OCI-M1 (cell line): ENCODE data around the gene DLEC1.

Source experiments
- DNase-seq: peaks from one replicate; lab custom pipeline; 2025; lab: John Stamatoyannopoulos, UW

Gene DLEC1, protein sequence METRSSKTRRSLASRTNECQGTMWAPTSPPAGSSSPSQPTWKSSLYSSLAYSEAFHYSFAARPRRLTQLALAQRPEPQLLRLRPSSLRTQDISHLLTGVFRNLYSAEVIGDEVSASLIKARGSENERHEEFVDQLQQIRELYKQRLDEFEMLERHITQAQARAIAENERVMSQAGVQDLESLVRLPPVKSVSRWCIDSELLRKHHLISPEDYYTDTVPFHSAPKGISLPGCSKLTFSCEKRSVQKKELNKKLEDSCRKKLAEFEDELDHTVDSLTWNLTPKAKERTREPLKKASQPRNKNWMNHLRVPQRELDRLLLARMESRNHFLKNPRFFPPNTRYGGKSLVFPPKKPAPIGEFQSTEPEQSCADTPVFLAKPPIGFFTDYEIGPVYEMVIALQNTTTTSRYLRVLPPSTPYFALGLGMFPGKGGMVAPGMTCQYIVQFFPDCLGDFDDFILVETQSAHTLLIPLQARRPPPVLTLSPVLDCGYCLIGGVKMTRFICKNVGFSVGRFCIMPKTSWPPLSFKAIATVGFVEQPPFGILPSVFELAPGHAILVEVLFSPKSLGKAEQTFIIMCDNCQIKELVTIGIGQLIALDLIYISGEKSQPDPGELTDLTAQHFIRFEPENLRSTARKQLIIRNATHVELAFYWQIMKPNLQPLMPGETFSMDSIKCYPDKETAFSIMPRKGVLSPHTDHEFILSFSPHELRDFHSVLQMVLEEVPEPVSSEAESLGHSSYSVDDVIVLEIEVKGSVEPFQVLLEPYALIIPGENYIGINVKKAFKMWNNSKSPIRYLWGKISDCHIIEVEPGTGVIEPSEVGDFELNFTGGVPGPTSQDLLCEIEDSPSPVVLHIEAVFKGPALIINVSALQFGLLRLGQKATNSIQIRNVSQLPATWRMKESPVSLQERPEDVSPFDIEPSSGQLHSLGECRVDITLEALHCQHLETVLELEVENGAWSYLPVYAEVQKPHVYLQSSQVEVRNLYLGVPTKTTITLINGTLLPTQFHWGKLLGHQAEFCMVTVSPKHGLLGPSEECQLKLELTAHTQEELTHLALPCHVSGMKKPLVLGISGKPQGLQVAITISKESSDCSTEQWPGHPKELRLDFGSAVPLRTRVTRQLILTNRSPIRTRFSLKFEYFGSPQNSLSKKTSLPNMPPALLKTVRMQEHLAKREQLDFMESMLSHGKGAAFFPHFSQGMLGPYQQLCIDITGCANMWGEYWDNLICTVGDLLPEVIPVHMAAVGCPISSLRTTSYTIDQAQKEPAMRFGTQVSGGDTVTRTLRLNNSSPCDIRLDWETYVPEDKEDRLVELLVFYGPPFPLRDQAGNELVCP (N-terminal part only)

DNA sequence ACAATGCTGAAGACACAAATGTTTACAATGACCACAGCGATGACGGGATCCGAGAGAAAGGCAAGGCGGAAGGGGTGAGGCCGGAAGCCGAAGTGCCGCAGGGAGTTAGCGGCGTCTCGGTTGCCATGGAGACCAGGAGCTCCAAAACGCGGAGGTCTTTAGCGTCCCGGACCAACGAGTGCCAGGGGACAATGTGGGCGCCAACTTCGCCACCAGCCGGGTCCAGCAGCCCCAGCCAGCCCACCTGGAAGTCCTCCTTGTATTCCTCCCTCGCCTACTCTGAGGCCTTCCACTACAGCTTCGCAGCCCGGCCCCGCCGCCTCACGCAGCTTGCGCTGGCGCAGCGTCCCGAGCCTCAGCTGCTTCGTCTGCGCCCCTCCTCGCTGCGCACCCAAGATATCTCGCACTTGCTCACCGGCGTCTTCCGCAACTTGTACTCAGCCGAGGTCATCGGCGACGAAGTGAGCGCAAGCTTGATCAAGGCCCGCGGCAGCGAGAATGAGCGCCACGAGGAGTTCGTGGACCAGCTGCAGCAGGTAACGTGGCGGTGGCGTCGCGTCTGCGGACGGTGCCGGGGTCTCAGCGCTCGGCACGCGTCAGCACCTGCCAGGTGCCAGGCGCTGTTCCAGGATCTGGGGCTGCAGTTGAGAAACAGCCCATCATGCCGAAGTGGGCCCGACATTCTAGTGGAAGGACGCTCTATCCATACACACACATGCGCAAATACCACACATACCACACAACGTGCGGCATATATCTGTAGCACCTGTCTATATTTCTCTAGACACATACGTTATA lies at the start of gene DLEC1:
Gene DLEC1, plus strand, starts transcription at position 108 of the 798 bp plus-strand sequence. Its CDS starts 18 bp downstream, at position 126.
- no peak for DNase-seq

DNA sequence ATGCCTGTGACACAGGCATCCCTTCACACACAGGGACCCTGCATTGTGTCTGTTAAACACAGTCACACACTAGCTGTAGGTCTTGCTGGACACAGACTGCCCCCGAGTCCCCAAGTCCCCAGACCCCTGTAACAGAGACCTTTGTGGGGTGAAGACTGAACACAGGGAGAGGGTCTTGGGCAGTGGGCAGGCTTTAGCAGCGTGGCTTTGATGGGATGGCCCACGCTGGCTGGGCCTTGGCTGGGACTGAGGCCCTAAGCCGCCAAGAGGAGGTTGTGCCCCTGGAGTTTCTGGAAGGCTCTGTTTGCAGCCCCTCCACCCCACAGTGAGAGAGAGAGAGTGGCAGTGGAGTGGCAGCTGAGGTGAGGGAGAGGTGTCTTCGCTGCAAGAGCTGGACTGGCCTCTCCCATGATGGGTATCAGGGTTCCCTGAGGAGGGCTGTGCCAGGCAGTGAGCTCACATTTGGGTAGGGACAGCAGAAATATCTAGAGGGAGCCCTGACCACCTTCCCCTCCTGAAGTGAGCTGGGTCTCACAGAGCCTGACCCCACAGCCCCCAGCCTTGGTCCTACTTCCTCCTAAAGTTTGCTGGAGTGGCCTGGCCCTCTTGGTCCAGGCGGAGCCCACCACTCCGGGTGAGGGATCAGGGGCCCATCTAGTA lies 49.1 kb upstream of the DLEC1 start:
- no peak for DNase-seq

DNA sequence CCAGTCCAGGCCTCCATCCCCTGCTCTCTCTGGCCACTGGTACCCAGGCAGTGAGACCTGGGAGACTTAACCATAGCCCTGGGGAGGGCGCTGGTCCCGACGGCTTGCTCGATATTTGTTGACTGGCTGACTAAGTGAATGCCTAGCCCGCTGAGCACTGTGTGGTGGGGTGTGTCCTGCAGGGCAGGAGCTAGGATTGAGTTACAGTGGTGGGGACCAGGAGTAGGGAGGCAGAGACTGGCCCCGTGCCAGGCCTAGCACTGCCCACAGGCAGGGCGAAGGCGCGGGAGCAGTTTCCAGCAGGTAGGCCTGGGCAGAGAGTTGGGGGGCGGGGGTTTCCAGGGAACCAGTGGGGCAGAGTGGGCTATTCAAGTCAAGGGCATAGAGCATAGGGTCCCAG lies 48.5 kb upstream of the DLEC1 start, which contains the start of gene VILL:
Gene VILL, plus strand, starts transcription at position 260 of the 400 bp plus-strand sequence. CDS start 2,887 bp downstream, outside the sequence.
- no peak for DNase-seq

DNA sequence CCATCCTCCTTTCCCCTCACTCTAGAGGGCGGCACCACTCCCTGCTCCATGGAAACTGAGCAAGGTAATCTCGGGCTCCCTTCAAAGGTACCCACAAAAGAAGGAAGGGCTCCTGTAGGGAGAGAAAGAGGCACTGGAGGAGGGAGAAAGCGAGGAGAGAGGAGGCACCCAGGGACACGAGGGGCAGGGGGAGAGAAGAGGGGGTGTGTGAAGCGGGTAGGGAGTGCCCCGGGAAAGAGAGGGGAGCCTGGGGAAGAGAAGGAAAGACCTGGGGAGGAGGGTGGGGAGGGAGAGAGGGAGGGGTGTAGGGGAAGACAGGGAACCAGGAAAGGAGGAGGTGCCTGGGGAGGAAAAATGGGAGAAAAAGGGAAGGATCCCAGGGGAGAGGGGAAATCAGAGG lies 47.9 kb upstream of the DLEC1 start:
- no peak for DNase-seq

DNA sequence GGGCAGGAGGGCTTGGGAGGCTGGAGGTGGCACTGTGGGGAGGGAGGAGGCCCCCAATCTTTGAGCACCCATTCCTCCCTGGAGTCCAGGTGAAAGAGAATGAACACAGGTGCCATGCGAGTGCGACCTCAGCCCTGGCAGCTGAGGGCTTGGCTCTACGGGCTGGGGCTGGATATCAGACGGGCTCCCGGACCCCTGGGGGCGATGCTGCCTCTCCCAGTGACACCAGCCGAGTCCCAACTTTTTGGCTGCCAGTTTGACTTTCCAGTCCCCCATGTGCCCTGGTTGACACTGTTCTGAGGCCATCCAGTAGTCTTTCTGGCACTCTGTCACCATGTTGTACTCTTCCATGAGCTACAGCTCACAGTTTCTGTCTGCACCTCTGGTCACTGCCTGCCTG lies 47.2 kb upstream of the DLEC1 start:
- DNase-seq: no peak

DNA sequence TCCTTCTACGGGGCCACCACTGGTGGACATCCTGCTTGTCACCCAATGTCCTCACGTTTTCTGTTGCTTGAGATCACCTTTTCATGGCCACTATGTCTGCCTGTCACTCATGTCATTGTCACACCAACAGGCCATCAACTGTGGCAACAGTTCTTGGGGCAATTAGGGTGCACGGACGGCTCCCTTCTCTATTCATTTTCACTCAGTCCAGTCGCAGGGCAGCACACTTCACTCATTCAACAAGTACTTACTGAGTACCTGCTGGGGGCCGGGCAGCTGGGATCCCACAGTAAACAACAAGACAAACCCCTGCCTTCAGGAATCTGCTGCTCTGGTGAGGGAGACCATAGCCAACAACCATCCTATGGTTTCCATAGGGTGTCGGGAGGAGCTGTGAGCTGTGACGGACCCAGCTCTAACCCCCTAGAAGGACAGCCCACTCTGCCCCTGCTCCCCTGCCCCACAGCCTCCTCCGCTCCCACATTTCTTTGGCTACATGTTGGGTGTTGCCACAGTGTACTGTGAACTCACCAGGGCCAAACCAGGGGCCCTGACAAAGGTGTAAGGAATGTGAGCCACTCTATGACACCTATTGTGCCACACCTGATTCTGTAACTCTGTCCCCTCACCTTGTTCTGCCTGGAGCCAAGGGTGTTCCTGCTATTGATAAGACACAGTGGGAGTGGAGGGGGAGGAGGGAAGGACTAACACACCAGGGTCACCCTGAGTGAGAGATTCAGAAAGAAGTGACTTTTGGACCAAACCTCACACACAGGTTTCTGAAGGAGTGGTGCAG lies 46.5 kb upstream of the DLEC1 start:
- no peak for DNase-seq

DNA sequence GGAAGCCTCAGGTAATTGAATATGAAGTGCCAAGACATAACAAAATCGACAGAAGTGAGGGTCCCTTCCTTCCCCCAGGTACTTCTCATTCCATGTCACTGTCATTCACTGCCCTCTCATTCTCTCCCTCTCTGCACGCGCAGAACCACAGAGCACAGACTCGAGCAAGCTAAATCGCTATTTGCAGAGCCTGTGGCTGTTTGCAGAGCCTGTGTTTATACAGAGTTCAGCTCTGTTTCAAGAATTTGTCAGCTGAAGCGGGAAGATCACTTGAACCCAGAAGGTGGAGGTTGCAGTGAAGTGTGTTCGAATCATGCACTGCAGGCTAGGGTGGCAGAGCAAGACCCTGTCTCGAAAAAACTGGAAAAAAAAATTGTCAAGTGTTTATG lies 45.9 kb upstream of the DLEC1 start:
- no peak for DNase-seq

DNA sequence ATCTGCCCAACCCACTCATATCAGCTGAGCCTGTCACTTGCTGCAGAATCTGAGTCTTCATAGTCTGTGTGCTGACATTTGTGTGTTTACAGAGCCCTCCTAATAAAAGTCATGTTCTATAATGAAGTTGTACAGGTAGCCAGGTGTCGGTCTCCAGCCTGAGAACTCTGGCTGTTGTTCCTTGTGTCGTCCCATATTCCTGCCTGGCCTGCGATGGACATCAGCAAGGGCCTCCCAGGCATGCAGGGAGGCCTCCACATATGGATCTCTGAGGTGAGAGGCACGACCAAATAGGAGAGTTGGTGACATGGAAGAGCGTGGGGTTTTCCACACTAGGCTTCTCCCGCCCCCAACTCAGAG lies 45.6 kb upstream of the DLEC1 start:
- DNase-seq: no peak

DNA sequence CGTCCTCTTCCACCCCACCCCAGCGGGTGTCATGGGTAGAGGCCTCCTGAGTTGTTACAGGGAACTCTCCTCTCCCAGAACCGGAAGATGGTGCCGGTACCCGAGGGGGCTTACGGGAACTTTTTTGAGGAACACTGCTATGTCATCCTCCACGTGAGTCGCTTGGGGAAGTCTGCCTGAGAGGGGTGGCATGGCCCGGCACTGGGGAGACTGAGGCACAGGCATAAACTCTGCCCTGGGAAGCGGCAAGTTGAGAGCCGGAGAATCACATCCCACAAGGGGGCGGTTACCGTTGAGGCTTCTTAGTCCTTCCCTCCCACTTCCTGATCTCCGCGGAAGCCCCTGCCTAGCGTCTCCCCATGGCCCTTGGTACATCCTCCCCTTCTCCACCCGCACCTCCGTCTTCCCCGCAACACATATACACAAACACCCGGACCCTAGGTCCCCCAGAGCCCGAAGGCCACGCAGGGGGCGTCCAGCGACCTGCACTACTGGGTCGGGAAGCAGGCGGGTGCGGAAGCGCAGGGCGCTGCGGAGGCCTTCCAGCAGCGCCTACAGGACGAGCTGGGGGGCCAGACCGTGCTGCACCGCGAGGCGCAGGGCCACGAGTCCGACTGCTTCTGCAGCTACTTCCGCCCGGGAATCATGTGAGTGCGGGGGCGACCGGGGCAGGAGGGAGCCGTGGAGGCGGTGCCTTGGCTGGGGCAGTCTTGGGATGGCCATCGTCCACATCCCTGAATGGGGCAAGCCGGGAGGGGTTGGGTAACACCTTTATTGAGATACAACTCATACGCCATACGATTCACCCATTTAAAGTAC lies 45.0 kb upstream of the DLEC1 start:
- peak; percentile 75 for DNase-seq

DNA sequence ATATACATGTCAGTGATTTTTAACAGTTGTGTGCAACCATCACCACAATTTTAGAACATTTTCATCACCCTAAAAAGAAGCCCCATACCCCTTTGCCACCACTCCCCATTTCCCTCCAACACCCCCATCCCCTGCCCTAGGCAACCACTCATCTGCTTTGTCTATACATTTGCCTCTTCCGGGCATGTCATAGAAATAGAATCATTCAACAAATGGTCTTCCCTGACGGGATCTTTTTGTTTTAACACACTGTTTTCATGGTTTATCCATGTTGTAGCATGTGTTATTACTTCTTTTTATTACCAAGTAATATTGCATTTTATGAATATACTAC lies 44.4 kb upstream of the DLEC1 start:
- no peak for DNase-seq

DNA sequence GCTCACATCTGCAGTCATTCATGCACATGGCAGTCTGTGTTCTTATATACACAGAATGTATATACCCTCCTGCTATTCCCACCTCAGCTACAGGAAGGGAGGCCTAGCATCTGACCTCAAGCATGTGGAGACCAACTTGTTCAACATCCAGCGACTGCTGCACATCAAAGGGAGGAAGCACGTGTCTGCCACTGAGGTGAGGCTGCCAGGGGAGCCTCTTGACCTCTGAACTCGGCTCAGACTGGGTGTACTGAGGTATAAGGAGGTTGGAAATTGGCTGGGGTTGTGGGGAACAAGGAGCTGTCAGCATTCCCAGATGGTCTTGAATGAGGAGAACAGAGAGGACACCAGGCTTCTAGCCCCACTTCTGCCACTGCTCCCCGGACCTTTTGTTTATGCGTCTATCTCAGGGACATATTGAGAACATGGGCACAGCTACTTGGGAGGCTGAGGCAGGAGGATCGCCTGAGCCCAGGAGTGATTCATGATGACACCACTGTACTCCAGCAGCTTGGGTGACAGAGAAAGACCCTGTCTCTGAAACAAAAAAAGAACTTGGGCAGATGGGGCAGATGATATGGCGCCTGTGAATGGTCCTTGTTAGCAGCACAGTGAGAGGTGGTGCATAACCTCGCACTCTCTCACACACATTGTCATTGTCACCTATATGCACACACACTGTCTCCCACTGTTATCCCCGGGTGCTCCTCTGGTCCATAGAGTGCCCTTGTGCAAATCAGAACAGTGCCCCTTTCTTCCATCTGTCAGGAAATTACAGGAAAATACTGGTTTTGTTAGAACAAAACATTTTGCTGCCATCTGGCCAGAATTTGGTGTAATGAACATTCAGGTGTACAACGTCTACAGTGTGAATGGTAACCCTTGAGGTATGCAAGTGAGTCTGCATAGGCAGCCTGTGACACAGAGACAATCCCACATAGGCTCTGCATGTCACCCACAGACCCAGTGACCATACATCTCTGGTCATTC lies 43.1 kb upstream of the DLEC1 start:
- no peak for DNase-seq

DNA sequence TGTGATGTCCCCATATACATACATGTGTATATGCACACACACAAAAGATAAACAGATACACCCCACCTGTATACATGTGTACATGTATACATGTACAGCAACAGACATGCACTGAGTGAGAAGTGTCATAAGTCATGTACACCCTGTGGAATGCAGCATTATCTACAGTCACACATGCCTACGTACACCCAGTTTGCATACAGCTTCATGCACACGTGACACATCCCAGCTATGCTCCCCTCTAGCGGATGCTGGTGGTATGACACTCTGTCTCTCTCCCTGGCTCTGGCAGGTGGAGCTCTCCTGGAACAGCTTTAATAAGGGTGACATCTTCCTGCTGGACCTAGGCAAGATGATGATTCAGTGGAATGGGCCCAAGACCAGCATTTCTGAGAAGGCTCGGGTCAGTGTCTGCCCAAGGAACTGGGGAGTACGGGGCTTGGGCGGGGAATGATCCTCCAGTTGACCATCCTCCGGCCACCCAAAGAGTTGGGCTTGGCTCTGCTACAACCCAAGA lies 42.2 kb upstream of the DLEC1 start:
- peak; percentile 89 for DNase-seq

DNA sequence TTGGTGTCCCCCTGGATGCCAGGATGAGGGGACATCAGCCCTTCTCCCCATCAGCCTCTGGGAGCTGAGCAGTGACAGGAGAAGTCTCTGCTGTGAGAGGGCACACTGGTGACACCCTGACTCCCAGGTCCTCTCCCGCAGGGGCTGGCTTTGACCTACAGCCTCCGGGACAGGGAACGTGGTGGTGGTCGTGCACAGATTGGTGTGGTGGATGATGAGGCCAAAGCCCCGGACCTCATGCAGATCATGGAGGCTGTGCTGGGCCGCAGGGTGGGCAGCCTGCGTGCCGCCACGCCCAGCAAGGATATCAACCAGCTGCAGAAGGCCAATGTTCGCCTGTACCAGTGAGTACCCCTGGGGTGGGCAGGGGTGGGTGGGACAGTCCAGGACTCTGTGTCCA lies 41.7 kb upstream of the DLEC1 start:
- DNase-seq: no peak

DNA sequence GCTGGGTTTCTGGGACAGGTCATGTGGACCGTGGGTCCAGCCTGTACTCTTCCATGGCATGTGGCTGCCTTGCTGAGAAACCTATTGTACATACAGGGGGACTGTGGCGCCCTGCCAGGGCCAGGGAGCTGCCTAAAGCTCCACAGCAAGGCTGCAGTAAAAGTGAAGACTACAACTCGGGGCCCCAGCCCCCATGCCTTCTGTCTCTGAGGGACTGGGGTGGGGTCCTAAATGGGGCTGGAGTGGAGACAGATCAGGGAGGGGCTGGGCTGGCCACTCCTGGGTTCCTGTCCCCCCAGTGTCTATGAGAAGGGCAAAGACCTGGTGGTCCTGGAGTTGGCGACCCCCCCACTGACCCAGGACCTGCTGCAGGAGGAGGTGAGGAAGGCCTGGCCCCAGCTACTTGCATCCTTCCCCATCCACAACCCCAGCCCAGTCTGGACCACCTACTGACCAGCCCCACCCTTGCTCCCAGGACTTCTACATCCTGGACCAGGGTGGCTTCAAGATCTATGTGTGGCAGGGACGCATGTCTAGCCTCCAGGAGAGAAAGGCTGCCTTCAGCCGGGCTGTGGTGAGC lies 41.1 kb upstream of the DLEC1 start:
- DNase-seq: no peak

DNA sequence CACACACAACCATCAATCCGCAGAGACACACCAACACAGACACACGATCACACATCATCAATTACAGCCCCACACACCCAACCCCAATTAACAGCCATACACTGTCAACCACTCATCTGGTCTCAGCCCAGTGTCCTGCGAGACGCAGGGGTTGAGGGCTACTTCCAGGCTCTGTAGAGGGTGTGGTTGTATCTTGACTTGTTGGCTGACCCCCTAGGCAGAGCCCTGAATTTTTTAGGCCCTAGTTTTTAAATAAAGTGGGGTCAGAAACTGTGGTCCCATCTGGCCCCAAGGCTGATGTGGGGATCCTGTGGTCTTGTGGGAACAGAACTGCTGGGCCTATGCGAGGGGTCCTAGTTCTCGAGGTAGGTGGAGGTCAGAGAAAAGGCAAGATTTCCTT lies 39.2 kb upstream of the DLEC1 start:
- no peak for DNase-seq

DNA sequence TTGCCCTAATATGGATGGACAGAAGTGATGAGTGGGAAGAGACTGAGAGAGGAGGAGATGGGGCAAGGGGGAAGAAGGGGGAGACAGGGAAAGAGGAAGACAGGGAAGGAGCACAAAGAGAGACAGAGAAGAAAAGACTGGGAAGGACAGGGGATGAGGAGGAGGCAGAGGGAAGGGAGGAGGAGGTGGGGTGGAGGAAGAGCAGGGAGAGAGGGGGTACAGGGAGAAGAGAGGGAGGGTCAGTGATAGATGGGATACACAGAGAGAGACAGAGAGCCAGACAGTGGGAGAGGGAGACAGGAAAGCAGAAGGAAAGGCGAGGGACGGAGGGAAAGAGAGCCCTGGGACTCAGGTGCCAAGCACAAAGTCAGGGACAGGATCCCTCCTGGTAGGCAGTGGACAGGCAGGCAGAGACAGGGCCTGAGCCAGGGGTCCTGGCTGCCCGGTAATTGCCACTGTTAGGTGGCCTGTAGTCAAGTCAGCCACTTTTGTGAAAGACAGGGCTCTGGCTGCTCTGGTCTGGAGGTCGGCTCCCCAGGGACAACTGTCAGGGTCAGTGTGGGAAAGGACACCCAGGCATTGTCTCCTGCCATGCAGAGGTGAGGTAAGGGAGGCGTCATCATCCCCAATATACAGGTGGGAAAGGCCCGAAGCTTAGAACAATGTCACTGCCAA lies 38.6 kb upstream of the DLEC1 start:
- no peak for DNase-seq

DNA sequence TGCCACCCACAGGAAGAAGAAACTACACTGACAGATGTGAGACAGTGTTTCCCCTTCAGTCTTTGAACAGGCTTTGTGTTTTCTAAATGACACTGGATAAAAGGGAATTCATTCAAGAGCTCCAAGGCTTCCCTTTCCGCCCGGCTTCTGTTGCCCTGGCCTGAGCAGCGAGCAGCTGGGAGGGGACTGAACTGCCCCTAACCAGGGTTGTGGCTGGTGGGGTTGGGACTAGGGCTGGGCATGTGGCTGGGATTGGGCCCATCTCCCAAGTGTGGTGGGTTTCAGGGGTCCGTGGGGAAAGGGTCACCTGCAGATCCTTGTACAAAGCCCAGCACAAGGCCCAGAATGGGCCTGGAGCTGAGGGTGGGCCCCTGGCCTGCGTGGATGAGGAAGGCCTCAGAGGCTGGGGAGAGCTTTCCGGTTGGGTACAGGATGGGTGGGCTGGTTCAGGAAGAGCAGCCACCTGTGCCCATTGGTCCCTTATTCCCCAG lies 38.0 kb upstream of the DLEC1 start:
- DNase-seq: no peak
